NCI-H146 treated with DMSO at 0.1 percent for 48 hours (cell line): ENCODE measurements around the gene NEURL1B.

Experiments used
- DNase-seq: peaks from one replicate; lab custom pipeline; 2025; ENCODE audit not compliant: unreplicated experiment; lab: John Stamatoyannopoulos, UW

NEURL1B gene

GRCh38 chr5:172607213-172607793, 33.8 kb upstream of the NEURL1B start:
- no peak for DNase-seq

- DNase-seq: no peak
These were observed 32.3 kb upstream of the NEURL1B start for GRCh38 chr5:172608773-172609172.

- no peak for DNase-seq
These were observed 30.4 kb upstream of the NEURL1B start for GRCh38 chr5:172610643-172611042.

DNA sequence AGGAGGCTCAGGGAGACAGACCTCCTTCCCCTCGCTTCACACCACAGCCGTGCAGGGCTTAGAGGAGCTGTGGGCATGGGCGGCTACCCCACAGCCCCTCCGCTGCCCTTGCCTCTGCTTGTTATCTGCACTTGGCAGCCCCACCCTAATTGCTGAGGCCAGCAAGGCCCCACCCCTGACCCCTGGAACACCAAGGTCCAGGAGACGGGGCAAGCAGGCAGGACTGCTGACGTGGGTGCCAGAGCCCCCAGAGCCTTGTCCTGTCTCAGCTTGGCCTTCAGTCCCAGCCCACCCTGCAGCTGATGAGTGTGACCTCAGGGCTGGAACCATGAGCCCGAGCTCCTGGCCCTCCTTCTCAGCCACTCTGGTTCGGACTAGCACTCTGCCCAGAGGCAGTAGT, 29.1 kb upstream of the NEURL1B start:
- DNase-seq: no peak

GRCh38 chr5:172612771-172613170, 28.3 kb upstream of the NEURL1B start:
- DNase-seq: no peak

DNA sequence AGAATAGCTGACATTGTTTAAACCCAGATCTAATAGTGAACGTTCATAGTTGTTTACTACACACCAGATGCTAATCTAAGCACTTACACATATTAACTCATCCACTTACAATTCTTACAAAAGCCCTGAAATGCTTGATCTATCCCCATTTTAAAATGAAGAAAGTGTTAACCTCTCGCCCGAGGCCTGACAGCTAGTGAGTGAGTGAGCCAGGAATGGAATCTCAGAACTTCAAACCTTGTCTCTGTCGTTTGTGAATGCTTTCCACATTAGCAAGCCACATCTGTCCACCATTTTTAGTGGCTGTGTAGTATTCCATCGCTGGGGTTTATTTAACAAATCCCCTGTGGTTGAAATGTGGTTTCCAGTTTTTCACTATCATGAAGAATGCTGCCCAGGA, 24.9 kb upstream of the NEURL1B start:
- no peak for DNase-seq

GRCh38 chr5:172616730-172617129, 24.3 kb upstream of the NEURL1B start:
- no peak for DNase-seq

GRCh38 chr5:172617817-172618216, 23.2 kb upstream of the NEURL1B start:
- DNase-seq: no peak

DNA sequence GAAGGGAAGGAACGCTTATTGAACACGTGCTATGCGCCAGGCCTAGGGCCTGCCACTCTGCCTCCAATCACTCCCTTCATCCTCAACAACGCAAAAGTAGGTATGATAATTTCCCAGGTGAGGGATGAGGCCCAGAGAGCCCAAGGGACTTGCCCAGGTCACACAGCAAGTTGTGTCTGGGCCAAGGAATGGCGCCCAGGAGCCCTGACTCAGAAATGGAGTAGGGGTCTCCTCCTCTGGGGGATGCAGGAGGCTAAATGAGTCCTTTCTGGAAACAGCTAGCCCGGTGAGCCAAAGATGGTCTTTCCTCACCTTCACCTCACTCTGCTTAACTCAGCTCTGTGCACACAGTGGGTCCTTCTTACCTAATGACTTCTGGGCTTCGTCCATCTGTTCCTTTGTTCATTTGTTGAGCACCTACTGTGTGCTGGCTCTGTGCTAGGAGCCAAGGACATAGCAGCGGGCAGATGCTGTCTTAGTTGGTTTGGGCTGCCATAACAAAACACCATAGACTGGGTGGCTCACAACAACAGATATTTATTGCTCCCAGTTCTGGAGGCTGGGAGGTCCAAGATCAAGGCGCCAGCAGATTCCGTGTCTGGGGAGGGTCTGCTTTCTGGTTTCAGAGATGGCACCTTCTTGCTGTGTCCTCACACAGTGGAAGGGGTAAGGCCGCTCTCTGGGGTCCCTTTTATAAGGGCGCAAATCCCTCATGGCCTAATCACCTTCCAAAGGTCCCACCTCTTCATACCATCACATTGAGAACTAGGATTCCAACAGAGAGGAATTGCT, 22.3 kb upstream of the NEURL1B start:
- DNase-seq: no peak

GRCh38 chr5:172620506-172620905, 20.6 kb upstream of the NEURL1B start:
- no peak for DNase-seq

GRCh38 chr5:172622091-172623046, 18.7 kb upstream of the NEURL1B start:
- DNase-seq: no peak

GRCh38 chr5:172623313-172623980, 17.6 kb upstream of the NEURL1B start:
- no peak for DNase-seq

GRCh38 chr5:172624083-172624995, 16.7 kb upstream of the NEURL1B start:
- DNase-seq: no peak

GRCh38 chr5:172624996-172625964, 15.8 kb upstream of the NEURL1B start:
- DNase-seq: no peak

DNA sequence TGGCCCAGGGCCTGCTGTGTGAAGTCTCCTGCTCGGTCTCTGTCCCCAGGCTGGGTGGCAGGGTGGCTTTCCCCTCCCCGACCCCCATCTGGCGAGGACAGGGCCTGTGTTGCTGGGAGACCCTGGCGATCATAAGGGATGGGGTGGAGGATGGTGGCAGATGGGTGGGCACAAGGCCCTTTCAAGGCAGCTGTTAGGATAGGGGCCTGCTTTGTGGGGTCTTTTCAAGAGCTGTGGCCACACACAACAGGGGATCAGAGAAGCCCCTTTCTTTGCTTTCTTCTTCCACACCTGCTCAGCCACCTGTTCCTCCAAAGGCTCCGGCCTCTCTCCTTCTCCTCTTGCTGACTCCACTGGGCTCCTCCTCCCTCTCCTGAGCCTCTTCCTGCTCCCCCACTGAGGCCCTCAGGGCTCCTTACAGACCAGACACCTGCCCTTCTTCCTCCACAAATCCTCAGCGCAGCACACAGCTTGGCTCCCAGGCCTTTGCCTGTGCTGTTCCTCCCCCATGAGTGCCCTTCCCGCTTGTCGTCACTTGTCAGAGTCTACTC, 15.0 kb upstream of the NEURL1B start:
- peak; percentile 12 for DNase-seq

GRCh38 chr5:172630082-172630481, 11.0 kb upstream of the NEURL1B start:
- no peak for DNase-seq

DNA sequence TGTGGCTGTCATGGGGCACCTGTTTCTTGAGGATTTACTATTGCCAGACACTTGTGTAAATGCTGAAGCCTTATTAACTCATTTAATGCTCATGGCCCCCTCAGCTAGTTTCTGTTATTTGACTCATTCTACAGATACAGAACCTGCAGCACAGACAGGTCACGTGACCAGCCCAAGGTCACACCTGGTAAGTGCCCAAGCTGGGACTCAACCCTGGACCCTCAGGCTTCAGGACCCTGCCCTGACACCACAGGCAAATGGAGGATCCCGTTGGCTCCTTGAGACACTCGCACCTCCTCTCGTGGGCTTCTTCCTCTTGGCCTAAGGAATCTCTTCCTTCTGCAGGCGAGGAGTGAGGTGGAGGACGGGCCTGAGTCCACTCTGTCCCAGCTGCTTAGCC, 10.6 kb upstream of the NEURL1B start:
- no peak for DNase-seq

GRCh38 chr5:172630986-172631385, 10.1 kb upstream of the NEURL1B start:
- peak; percentile 9 for DNase-seq
